Measurements from ENCODE around the gene DKK3. TPM values are rescaled to one million over a fixed set of nuclear protein-coding genes. Genes with fewer than 3 reads are reported as not detected.
A peak's percentile ranks its signal among the peaks of the same experiment; 100 is the strongest.

DKK3 gene
- total RNA-seq, 1 donor from 2014 or later: 8.4 TPM

DNA sequence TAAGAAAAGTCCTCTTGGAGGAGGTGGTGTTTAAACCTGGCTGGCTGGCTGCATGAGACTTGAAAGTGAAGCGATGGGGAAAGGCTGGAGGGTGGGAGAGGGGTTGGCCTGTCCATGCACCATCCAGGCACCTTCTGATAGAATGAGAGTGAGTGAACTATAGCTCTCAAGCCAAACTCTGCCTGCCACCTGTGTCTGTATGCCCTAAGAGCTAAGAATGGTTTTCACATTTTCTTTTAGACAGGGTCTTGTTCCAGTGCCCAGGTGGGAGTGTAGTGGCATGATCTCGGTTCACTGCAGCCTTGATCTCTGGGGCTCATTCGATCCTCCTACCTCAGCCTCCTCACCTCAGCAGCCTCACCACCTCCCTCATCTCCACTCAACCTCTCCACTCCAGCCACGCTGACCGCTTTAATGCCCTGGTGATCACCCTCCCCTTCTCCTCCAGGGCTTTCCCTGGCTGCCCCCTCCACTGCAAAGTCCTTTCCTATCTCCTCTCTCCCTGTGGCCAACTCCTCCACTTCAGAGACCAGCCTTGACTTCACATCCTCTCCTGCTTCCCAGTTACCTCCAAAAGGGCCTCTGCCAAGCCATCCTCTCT lies 38.3 kb upstream of the DKK3 start:
- Mint-ChIP-seq H3K4me1 (ENCODE audit: unreplicated experiment) (peaks cover under 1% of the 10 kb centered on the region), H3K27me3 (ENCODE audit: unreplicated experiment) (no peaks in the 10 kb centered on the region), H3K27ac (ENCODE audit: unreplicated experiment) (no peak overlapping the region), H3K4me3 (ENCODE audit: unreplicated experiment) (no peak overlapping the region), H3K9me3 (ENCODE audit: unreplicated experiment) (no peaks in the 10 kb centered on the region), H3K36me3 (ENCODE audit: low read depth, unreplicated experiment) (no peaks in the 10 kb centered on the region)
- DNase-seq (ENCODE audit: low spot score): no peak
- TF ChIP-seq, protein P1, sequence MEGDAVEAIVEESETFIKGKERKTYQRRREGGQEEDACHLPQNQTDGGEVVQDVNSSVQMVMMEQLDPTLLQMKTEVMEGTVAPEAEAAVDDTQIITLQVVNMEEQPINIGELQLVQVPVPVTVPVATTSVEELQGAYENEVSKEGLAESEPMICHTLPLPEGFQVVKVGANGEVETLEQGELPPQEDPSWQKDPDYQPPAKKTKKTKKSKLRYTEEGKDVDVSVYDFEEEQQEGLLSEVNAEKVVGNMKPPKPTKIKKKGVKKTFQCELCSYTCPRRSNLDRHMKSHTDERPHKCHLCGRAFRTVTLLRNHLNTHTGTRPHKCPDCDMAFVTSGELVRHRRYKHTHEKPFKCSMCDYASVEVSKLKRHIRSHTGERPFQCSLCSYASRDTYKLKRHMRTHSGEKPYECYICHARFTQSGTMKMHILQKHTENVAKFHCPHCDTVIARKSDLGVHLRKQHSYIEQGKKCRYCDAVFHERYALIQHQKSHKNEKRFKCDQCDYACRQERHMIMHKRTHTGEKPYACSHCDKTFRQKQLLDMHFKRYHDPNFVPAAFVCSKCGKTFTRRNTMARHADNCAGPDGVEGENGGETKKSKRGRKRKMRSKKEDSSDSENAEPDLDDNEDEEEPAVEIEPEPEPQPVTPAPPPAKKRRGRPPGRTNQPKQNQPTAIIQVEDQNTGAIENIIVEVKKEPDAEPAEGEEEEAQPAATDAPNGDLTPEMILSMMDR (IDR thresholded peaks at IDR 0.05; ENCODE audit: unreplicated experiment): no peak

DNA sequence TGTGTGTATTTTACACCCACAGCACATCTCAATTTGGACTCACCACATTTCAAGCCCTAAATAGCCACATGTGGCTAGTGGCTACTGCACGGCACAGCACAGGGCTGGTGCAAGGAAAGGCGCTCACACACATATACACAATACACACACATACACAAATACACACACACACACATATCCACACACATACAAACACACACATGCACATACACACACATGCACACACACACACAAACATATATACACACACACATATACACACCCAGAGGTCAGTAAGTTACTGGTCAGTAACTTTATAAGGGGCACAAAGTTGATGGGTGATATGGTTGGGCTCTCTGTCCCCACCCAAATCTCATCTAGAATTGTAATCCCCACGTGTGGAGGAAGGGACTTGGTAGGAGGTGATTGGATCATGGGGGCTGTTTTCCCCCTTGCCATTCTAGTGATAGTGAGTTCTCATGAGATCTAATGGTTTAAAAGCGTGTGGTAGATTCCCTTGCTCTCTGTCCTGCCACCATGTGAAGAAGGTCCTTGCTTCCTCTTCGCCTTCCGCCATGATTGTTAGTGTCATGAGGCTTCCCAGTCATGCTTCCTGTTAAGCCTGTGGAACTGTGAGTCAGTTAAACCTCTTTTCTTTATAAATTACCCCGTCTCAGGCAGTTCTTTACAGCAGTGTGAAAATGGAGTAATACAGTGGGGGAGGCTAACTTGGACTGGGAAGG lies 37.6 kb upstream of the DKK3 start:
- DNase-seq (ENCODE audit: low spot score): no peak
- TF ChIP-seq, protein P1 (IDR thresholded peaks at IDR 0.05; ENCODE audit: unreplicated experiment): no peak
- no peaks in the 10 kb centered on the region for H3K27me3 Mint-ChIP-seq (ENCODE audit: unreplicated experiment)
- H3K36me3 Mint-ChIP-seq (ENCODE audit: low read depth, unreplicated experiment): no peaks in the 10 kb centered on the region
- H3K27ac Mint-ChIP-seq (ENCODE audit: unreplicated experiment): no peak overlapping the region
- no peaks in the 10 kb centered on the region for H3K9me3 Mint-ChIP-seq (ENCODE audit: unreplicated experiment)
- peaks cover 6% of the 10 kb centered on the region for H3K4me1 Mint-ChIP-seq (ENCODE audit: unreplicated experiment)
- H3K4me3 Mint-ChIP-seq (ENCODE audit: unreplicated experiment): no peak overlapping the region

DNA sequence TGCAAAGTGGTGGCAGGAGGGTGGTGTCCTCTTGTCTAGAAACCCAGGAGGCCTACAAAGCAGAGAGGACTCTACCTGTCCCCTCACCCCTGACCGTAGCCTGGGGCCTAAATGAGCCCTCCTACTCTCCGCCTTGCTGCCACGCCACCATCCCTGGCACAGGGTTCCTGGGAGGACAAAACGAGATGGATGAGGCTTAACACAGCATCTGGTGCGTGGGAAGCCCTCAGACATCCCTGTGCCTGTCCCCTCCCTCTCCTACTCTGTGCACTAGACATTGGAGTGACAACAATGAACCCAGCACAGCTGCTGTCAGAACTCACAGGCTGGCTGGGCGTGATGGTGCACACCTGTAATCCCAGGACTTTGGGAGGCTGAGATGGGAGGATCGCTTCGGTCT lies 36.4 kb upstream of the DKK3 start:
- Mint-ChIP-seq H3K27ac (ENCODE audit: unreplicated experiment) (no peak overlapping the region), H3K4me1 (ENCODE audit: unreplicated experiment) (peaks cover 6% of the 10 kb centered on the region), H3K36me3 (ENCODE audit: low read depth, unreplicated experiment) (no peaks in the 10 kb centered on the region), H3K9me3 (ENCODE audit: unreplicated experiment) (no peaks in the 10 kb centered on the region), H3K4me3 (ENCODE audit: unreplicated experiment) (no peak overlapping the region), H3K27me3 (ENCODE audit: unreplicated experiment) (no peaks in the 10 kb centered on the region)
- TF ChIP-seq, protein P1 (IDR thresholded peaks at IDR 0.05; ENCODE audit: unreplicated experiment): no peak
- DNase-seq (ENCODE audit: low spot score): no peak

DNA sequence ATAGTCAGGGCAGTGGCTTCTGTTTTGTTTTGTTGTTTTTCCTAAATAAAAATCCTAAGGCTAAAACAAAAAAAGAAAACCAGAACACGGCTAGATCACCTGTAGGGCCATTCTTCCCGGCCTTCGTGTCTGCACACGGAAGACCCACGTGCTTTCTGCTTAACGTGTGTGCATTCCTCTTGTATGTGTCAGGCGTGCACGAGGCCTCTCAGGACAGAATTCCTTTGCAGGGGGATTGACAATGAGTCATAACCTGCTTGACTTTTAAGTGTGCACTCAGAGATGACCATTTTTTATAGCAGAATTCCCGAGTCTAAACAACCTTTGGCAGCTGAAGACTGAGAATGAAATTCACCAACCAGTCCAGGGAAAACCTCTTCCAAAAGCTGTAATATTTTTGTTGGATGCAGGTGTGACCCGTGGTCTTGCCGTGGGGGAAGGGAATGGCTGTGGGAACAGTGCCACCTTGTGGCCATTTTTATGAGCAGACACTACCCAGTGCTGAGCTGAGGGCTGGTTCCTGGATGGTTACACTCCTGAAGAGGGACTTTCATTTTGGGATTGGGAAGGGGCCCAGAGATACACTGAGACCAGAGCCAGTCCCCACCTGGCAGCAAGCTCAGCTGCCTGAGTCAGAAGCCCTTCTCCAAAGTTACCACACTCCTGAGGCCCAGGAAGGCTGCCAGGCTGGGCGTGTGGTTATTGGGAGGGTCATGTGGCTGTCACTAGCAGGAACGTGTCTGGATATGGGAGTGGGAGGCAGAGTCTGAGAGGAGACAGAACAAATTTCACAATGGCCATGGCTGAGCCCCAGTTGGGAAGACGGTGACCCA lies 35.7 kb upstream of the DKK3 start:
- no peaks in the 10 kb centered on the region for H3K36me3 Mint-ChIP-seq (ENCODE audit: low read depth, unreplicated experiment)
- H3K27me3 Mint-ChIP-seq (ENCODE audit: unreplicated experiment): no peaks in the 10 kb centered on the region

More for the DNA sequence above, 35.7 kb upstream of the DKK3 start:
- Mint-ChIP-seq H3K9me3 (ENCODE audit: unreplicated experiment) (no peaks in the 10 kb centered on the region), H3K4me1 (ENCODE audit: unreplicated experiment) (peaks cover 6% of the 10 kb centered on the region), H3K4me3 (ENCODE audit: unreplicated experiment) (no peak overlapping the region), H3K27ac (ENCODE audit: unreplicated experiment) (no peak overlapping the region)
- DNase-seq (ENCODE audit: low spot score): peak; percentile 79
- TF ChIP-seq, protein P1 (IDR thresholded peaks at IDR 0.05; ENCODE audit: unreplicated experiment): peak; percentile 97

Data from endothelial cell (in vitro differentiated cells).